GM18861 (cell line): ENCODE measurements around the gene TRIM61.
"Not testable (repeated sequence)": the region's sequence is repeated elsewhere in the genome, so short reads cannot be mapped to it uniquely, and the experiment has no call there.

Experiments used
- ATAC-seq: cut with Tn5 transposase; IDR thresholded peaks from one replicate; pipeline ENCODE4 v1.9.1; 2021; ENCODE audit not compliant: unreplicated experiment

Gene TRIM61

DNA sequence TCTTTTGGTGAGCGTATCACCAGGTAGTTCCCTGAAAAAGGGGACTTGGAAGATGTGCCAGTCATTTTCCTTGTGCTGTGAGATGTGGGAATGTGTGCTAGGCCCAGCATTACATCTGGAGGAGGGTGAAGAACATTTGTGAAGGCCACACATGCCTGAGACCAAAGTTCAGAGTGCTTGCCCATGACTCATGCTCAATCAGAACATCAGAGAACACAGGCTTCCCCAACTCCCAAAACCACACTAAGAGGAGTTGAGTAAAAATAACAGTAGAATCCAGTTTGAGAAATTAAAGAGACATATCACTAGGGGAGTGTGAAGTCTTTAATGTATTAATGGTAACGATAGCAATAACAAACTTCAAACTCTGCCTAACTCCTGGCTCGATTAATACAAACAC, 18.0 kb downstream of the TRIM61 start:
- not testable (repeated sequence) for ATAC-seq

DNA sequence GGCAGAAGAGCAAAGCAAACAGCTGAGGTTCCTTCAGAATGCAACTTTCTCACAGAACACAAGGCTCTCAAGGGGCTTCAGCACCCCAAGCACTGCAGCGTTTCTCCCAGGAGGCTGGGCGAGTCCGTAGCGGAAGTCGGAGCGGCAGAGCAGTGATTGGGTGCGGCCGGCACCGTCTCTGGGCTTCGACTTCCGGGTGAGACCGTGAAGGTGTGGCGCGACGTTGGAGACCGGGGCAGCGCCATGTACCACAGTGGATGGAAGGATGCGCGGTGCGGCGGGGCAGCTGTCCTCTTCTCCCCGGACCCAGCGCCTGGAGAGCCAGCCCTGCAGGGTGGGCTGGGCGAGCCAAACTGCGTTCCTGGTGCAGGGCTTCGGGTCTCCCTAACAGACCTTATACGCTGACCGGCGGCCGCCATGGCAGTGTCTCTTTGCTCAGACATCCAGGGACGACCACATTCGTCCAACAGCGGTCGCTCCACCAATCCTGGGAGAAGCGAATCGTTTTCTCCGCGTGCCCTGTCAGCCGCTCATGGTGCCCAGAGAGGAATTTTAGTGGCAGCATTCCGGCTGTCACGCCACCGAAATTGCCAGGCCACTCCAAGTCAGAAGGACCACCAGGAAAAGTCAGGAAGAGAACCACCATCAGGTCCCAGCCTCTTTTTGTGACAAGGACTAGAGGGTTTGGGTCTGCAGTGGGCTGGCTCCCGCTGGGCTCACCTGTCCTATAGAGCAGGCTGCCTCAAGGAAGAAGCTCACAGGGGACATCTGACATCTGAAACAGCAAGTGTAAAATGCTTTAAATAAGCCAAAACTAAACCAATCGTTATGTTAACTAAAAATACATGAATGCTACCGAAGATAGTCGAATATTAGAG, 20.5 kb downstream of the TRIM61 start:
- peak; percentile 97 for ATAC-seq

DNA sequence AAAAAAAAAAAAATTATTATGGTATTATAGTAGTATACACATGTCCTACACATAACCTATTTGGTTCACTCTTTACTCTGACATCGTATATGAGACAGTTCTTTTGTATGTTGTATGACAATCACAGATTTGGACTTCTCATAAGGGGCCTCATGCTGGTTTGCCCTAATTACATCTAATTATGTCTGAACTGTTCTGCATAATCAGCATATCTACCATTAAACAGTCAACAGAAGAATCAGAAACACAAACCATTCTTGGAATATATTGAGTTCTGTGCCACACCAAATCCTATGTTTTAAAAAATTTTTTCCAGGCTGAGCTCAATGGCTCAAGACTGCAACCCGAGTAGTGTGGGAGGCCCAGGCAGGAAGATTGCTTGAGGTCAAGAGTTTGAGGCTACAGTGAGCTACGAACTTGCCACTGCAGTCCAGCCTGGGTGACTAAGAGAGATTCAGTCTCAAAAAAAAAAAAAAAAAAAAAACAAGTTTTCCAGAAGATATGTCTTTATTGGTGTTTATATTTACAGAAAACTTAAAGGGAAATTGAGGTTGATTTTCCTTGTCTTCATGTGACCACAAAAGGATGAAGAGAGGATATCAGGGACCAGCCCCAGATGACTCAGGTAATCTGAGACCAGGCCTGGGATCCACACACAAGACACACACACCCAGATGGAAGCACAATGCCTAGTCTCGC, 22.2 kb downstream of the TRIM61 start:
- ATAC-seq, result no peak

DNA sequence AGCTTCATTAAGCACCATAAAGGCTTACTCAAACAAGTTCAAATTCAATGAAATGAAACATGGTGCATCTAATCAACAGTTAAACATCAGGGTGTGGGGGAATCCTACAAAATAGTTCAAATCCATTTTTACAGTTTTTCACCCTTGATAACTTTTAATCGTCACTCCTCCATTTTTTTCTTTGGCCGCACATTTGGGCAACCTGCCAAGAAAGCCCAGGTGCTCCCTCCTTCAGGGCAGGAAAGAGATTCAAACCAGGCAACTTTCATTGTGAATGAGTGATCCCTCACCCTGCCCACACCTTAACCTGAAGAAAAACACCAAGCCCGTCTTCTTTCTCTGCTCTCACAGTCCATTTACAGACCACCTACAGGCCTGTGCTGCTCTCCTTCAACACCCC, 24.9 kb downstream of the TRIM61 start:
- ATAC-seq, result no peak

DNA sequence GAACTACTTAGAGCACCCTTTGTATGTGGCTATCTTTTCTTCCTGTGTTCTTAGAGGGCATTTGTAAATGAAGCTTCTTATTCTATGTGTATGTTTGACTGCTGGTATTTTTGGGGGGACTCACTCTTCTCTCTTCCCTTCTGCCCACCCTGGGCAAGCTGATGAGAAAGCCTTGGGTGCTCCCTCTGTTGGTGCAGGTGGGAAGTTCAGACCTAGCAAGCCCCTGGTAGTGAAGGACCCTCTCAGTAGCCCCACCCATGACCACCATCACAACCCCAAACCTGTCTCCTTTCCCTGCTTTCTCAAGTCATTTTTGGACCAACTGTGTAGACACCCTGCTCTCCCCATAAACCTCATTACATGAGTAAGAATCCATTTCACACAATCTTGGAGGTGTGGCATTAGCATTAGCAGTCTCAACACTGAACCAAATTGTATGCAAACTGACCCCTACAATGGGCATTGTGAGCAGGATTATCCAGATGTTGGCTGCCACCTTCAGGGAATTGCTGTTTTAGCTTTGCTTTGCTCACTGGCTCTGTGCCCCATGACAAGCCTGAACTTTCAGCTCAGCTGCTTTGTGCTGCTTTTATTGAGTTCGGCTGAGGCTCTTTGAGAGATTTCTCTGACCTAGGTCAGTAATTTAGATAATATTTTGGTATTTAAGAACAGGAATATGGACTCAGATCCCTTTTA, 27.9 kb downstream of the TRIM61 start:
- ATAC-seq, result no peak

DNA sequence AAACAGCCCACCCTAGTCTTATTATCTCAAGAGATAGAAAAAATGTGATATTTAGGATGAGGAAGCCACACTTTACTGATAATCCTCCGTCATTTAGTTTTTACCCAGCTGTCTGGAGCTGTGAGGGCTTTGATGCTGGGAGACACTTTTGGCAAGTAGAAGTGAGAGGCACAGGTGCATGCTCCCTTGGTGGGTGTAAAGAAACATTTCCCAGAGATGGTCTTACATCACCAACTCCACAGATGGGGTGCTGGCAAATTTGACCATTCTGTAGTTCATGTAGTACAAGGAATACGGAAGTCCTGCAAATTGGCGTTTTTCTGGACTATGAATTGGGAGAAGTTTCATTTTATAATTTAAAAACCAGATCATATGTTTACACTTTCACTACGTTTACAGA, 28.5 kb downstream of the TRIM61 start:
- ATAC-seq, result no peak

DNA sequence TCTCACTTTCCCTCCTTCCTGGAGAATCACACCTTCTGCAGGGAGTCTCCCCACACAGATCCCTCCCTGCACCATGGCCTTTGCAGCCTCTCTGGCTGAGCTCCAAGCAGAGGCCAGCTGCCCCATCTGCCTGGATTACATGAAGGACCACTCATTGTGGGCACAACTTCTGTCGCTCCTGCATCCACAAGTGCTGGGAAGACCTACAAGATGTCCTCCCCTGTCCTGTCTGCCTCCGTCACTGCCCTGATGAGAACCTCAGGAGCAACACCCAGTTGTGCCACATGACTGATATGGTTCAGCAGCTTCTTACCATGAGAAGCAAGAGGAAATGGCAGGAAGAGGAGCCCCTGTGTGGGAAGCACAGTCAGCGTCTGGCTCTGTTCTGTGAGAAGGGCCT, 29.5 kb downstream of the TRIM61 start:
- ATAC-seq, result not testable (repeated sequence)

DNA sequence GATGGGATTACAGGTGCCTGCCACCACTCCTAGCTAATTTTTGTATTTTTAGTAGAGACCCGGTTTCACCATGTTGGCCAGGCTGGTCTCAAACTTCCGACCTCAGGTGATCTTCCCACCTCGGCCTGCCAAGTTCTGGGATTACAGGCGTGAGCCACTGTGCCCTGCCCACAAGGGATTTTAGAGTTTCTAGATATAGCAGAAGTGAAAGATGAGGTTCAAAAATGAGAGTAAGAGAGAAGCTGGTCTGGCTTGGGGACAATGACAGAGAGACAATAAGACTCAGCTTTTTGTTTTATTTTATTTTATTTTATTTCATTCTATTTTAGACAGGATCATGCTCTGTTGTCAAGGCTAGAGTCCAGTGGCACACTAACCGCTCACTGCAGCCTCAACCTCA, 30.6 kb downstream of the TRIM61 start:
- no peak for ATAC-seq

DNA sequence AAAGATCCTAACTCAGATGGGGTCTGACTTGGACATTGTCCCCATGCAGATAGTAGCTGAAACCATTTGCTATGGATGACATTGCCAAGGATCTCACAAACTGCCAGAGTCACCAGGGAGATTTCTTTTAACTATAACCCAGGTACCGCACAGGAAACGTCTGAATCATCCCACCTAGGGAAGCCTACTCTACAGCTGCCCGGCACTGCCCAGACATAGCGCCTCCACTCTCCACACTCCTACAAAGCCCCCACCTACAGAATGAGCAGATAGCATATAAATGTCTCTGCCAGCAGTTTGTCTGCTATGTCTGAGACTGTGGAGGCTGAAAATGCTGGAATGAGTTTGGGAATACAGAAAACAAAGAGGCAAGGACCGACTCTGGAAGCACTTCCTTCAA, 32.3 kb downstream of the TRIM61 start:
- ATAC-seq, result no peak

DNA sequence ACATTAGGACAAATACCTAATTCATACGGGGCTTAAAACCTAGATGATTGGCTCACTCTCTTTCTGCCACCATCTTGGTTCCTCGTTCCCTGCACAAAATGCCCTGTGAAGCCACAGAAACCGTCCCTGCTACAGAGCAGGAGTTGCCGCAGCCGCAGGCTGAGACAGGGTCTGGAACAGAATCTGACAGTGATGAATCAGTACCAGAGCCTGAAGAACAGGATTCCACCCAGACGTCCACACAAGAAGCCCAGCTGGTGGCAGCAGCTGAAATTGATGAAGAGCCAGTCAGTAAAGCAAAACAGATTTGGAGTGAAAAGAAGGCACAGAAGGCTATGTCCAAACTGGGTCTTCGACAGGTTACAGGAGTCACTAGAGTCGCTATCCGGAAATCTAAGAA, 34.3 kb downstream of the TRIM61 start:
- no peak for ATAC-seq

DNA sequence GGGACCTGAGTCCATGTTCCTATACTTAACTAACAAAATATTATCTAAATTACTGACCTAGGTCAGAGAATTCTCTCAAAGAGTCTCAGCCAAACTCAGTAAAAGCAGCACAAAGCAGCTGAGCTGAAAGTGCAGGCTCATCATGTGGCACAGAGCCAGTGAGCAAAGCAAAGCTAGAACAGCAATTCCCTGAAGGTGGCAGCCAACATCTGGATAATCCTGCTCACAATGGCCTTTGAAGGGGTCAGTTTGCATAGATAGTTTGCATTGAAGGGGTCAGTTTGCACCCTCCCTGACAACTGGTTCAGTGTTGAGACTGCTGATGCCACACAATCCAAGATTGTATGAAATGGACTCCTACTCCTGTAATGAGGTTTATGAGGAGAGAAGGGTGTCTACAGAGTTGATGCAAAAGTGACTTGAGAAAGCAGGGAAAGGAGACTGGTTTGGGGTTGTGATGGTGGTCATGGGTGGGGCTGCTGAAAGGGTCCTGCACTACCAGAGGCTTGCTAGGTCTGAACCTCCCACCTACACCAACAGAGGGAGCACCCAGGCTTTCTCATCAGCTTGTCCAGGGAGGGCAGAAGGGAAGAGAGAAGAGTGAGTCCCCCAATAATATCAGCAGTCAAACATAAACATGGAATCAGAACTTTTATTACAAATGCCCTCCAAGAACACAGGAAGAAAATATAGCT, 39.7 kb downstream of the TRIM61 start:
- peak; percentile 43 for ATAC-seq

DNA sequence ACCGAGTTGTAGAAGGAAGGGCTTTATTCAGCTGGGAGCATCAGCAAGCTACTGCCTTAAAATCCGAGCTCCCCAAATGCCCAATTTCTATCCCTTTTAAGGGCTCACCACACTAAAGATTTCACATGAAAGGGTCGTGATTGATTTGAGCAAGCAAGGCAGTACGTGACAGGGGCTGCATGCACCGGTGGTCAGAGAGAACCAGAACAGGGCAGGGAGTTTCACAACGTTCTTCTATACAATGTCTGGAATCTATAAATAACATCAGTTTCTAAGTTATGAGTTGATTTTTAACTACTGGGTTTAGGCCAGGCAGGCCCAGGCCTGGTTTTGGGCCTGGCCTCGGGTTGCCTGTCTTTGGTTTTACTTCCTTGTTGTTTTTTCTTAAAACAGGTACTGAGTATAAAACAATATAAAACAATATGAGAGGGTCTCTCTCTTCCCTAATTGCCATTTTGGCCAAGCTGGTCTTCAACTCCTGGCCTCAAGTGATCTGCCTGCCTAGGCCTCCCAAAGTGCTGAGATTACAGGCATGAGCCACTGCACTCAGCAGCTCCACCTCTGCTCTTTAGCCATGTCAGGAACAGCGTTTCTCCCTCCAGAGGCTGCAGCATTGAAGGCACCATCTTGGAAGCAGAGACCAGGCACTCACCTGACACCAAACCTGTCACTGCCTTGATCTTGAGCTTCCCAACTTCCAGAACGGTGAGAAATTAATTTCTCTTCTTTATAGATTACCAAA, 41.4 kb downstream of the TRIM61 start:
- ATAC-seq, result peak; percentile 46

DNA sequence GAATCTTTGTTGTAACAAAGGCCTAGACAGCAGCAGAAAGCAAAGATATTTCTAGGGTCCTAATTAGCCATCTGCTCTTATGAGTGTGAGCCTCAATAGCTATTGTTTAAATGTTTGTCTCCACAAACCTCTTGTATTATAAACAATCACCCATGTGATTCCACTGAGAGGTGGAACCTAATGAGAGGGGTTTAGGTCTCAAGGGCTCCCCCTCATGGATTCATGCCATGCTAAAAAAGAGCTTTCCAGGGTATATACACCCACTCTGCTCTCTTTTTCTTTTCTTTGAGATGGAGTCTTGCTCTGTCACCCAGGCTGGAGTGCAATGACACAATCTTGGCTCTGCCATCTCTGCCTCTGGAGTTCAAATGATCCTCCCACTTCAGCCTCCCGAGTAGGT, 42.1 kb downstream of the TRIM61 start:
- ATAC-seq, result peak; percentile 54

DNA sequence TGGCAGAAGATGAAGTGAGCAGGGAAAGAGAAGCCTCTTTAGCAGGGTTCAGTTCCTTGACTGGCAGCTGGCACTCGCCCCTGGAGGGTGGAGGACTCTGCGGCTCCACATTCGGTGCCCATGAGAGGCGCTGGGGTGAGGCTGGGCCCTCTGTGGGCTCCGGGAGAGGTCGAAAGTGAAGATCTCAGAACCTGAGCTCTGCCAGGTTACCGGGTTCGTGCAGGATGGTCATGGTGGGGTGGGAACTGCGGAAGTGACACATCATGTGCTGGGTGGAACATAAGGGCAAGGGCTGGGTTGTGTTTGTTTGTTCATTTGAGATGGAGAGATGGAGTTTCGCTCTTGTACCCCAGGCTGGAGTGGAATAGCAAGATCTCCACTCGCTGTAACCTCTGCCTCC, 44.2 kb downstream of the TRIM61 start:
- ATAC-seq, result no peak

DNA sequence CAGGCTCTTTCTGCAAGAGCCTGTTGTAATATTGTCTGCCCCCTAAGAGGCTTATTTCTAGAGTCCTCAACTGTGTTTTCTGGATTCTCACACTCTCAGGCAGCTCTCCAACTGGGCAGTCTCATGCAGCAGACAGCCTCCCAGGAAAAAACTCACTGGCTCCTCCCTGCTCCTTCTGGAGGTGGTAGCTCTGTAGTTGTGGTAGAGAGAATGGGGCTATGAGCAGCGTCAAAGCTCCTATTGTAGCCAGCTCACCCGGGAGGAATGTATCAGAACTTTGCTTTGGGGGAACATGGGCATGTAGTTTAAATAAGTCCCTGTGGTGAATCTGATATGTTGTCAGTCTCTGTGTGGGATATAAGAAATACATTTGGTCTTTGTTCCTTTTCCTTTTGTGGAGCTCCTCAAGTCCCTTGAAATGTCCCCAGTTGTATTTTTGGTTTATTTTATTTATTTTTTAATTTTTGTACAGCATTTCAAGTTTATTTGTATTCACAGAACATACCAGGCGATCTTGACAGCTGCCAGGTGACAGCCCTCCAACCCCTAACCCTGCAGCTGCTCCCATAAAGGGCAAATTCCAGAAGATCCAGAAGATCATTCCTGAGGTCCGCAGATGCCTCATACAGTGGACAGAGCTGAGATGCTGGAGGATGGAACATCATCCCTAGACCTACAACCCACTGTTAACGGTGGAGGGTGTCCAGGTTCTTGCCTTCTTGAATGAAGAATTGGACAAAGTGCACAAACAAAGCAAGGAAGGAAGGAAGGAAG, 45.7 kb downstream of the TRIM61 start:
- no peak for ATAC-seq

DNA sequence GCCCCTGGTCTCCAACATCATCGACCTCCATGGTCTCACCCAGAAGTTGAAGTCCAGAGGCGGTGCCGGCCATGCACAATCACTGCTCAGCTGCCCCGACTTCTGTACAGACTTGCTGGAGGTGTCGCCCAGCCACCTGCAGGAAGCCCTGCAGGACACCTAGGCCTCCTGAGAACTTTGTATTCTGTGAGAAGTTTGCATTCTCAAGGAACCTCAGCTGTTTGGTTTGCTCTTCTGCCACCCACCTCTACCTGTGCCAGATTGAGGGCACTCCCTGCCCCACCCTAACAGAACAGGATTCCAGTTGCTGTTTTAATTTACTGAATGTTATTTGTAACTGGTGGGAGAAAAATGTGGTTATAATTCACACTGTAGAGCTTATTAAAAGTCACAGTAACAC, 46.8 kb downstream of the TRIM61 start:
- ATAC-seq, result no peak

DNA sequence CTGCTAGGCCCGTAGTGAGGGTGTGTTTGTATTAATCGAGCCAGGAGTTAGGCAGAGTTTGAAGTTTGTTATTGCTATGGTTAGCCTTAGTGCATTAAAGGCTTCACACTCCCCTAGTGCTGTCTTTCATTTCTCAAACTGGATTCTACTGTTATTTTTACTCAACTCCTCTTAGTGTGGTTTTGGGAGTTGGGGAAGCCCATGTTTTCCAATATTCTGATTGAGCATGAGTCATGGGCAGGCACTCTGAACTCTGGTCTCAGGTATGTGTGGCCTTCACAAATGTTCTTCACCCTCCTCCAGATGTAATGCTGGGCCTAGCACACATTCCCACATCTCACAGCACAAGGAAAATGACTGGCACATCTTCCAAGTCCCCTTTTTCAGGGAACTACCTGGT, 50.4 kb downstream of the TRIM61 start:
- ATAC-seq, result not testable (repeated sequence)

DNA sequence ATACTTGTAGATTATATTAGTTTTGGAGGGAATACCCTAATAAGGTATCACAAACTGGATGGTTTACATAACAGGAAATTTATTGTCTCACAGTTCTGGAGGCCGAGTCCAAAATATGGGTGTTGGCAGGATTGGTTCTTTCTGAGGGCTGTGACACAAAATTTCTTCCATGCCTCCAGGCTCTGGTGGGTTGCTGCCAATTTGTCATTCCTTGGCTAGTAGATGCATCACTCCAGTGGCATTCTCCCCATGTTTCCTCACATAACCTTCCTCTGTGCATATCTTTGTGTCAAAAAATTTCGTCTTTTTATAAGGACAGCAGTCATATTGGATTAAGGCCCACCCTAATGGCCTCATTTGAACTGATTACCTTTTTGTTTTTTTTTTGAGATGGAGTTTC, 51.2 kb downstream of the TRIM61 start:
- no peak for ATAC-seq

DNA sequence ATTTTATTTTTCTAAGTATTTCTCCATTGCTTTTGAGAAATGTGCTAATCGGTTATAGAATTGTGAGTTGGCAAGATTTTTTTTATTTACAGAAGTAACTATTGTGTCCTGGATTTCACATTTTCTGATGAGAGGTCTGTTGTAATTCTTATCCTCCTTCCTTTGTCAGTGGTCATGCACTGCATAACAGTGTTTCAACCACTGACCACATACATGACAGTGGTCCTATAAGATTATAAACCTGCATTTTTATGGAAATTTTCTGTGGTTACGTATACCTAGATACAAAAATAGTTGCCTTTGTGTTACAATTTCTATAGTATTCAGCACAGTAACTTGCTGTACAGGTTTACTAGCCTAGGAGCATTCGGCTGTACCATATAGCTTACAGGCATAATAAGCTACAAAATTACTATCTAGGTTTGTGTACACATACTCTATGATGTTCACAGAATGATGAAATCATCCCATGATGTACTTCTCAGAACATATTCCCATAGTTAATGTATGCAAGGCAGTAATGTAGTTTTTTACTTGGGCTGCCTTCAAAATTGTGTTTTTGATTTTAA, 52.7 kb downstream of the TRIM61 start:
- peak; percentile 79 for ATAC-seq
